NCI-H446 (cell line): ENCODE results near the gene CMIP.

ENCODE experiments used
- DNase-seq, 2 experiments: peaks; one replicate each; lab custom pipeline; 2025; lab: John Stamatoyannopoulos, UW

The CMIP gene

DNA sequence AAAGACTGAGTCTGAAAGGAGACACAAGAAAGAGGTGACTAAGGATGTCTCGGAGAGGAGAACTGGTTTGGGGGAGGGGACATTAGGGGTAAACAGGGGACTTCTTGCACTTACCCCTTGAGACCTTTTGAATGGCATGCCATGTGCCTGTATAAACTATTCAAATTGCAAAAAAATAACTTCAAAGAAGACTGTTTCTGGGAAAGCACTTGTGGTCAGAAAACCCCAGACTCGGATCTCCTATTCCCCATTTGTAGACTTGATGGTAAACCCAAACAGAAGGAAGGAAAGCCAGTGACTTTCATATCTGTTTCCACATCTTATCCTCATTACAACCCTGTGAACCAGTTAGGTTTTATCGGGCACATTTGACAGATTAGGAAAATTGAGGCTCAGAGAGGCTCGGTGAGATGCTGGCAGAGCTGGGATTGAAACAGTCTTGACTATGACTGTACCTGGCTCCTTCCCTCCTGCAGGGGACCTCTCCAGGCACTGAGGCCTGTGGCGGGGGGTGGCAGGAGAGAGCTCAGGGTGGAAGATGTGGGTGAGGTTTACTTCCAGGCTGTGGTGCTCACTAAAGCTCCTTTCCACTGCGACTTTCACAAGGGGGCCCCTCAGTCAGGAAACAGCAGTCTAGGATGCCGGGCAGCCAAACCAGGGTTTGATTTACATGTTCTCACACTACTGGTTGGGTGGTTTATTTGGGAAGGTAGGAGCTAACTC is 304.0 kb downstream of the CMIP start:
- DNase-seq = no peak

DNA sequence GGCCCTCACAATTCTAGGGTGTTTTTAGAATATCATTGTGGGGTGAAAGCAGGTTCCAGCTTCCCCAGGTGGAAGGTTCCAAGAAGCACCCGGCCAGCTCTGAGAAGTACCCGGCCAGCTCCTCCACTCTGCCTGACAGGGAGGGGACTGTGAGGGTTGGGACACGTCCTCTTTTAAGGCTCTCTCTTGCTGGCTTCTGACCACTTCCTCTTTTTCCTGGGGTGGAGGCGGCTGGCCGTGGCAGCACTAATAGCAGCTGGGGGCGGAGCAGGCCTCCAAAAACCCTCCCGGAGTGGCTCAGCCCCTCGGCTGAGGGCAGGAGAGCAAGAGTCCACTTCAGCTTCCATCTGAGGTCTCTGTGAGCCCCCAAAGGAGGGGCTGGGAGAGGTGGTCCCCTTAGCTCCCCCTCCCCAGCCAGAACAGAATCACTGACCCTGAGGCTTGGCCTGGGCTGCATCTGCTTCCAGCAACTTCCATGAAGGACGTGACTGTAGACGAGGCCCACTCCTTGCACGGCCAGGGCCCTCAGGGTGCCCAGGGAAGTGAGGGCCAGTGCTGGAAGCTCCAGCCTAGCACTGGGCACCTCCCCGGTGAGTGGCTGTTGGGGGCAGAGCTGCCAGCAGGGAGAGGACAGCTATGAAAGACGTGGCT is 307.7 kb downstream of the CMIP start:
- no peak for DNase-seq

DNA sequence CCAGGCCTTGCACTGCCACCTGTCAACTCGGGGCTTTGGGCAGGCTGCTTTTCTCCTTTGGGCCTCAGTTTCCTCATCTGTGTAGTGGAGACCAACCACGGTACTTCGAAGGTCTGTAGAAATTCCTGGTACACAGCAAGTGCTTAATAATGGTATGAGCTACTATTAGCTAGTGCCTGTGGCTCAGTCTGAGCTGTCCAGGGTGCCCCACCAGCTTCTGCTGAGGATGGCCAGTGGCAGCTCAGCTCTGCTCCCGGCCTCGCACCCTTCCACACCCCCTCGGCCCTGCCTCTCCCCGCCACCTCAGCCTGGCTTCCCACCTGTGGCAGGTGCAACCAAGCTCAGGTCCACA is 308.2 kb downstream of the CMIP start:
- DNase-seq = no peak

DNA sequence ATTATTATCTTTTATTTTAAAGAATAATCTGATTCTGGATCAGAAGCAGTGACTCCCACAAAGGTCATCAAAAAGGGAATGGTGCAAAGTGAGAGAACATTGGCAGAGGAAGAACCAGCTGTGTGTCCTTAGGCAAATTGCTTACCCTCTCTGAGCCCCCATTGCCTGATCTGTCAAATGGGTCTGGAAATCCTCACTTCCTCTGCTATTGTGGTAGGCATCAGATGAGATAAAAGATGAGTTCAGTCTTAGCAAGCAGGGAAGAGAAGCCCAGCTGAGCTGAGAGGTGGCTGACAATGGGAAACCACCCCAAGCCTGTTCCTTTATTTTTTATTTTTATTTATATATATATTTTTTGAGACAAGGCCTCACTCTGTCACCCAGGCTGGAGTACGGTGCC is 310.2 kb downstream of the CMIP start:
- DNase-seq = no peak

DNA sequence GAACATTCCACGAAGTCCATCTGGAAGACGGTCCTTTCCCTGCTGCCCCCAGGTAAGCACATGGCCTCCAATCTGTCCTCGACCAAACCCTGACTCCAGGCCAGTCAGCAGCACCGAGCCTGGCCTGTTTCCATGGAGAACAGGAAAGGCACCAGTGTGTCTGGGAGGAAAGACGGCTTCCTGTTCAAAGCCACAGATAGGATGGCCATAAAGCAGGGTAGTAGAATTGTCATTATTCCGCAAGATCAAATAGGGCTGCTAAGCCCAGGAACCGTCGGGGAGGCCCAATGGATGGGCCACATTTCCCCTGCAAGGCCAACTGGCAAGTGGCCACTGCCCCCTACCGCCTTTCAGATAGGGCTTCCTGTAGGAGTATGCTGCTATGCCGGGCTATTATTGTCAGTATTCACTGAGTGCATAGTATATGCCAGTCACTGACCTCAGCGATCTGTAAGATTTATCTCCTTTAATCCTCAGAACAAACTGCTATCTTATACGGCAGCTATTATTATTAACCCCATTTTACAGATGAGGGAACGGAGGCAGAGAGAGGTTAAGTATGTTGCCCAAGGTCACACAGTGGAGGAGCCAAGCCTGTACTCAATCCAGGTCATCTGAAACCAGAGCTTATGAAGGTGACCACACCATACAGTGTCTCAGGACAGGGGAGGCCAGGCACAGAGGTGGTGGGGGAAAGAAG is 311.5 kb downstream of the CMIP start:
- DNase-seq = no peak

DNA sequence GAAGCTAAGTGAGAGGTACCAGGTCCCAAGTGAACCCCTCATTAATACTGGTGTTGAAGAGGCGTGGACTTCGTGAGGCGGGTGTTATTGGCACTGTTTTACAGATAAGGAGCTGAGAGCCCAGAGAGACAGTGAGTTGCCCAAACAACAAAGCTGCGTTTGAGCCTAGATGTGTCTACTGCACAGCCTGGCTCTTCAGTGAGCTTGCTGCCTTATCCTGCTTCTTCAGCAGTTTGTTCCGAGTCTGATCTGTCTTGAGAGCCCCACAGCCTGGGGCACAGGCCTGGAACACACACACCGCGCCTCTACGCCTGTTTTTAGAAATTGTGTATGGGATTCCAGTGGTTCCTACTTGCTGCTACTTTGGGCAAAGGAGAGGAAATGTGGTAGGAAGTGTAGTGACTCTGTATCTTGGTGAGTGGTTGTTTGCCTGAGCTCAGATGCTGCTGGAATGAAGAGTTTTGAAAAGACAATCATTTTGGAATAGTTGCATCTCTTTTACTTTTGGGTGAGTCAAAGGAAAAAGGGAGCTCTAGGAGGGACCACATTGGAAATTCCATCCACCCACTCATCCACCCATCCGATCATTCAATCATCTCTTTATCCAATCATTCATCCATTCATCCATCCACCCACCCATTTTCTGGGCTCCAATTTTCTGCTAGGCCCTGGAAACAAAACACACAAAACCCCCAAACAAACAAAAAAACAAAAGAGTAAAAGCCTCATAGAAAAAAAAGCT is 312.2 kb downstream of the CMIP start:
- no peak for DNase-seq

DNA sequence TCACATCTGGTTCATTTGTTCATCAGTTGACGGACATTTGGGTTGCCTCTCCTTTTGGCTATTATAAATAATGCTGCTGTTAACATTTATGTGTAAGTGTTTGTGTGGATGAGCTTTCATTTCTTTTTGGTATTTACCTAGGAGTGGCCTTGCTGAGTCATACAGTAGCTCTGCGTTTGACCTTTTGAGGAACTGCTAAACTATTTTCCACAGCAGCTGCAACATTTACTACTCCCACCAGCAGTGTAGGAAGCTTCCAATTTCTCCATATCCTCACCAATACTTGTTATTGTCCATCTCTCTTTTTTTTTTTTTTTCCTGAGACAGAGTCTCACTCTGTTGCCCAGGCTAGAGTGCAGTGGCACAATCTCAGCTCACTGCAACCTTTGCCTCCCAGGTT is 313.8 kb downstream of the CMIP start:
- no peak for DNase-seq
